ENCODE data around the gene GPR137C. TPM values are rescaled to one million over a fixed set of nuclear protein-coding genes. Genes with fewer than 3 reads are reported as not detected.

Gene GPR137C
- total and polyA plus RNA-seq, 2 of the 4 experiments (the other 2 are of a cell fraction) = 0.72 to 0.91 TPM

DNA sequence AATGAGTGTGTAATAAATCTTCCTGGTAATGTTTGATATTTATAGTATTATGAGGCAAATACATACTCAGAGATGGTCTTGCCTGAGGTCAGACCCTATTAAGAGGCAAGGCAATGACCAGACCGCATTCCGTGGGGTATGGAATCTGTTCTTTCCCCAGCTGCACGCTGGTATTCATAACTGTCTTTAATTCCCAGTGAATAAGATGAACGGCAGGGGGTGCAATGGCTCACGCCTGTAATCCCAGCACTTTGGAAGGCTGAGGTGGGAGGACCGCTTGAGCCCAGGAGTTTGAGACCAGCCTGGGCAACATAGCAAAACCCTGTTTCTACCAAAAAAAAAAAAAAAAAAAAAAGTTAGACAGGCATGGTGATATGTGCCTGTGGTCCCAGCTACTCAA is 98.1 kb downstream of the GPR137C start:
- BruUV-seq (replicated peaks) = no TSS peak
- no peak overlapping the region for H2BK5ac ChIP-seq (ENCODE audit: low read depth, low read length, poor library complexity, severe bottlenecking)
- H3K18ac ChIP-seq (ENCODE audit: low read depth, low read length) = no peak overlapping the region
- no peak for TF ChIP-seq NFE2L2 (IDR thresholded peaks at IDR 0.05; ENCODE audit: low read depth, low read length)
- no peak for TF ChIP-seq POLR2A (IDR thresholded peaks at IDR 0.05; ENCODE audit: low read depth, low read length)
- TF ChIP-seq CHD1 (IDR thresholded peaks at IDR 0.05; ENCODE audit: low read depth, low read length) = no peak
- TF ChIP-seq, protein P1, sequence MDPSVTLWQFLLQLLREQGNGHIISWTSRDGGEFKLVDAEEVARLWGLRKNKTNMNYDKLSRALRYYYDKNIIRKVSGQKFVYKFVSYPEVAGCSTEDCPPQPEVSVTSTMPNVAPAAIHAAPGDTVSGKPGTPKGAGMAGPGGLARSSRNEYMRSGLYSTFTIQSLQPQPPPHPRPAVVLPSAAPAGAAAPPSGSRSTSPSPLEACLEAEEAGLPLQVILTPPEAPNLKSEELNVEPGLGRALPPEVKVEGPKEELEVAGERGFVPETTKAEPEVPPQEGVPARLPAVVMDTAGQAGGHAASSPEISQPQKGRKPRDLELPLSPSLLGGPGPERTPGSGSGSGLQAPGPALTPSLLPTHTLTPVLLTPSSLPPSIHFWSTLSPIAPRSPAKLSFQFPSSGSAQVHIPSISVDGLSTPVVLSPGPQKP (IDR thresholded peaks at IDR 0.05; ENCODE audit: borderline replicate concordance, low read depth, low read length) = no peak
- no peak for TF ChIP-seq MAFK (IDR thresholded peaks at IDR 0.05; ENCODE audit: low read depth, low read length)
- TF ChIP-seq FOS (IDR thresholded peaks at IDR 0.05; ENCODE audit: low read depth, low read length) = no peak
- no peak for TF ChIP-seq RCOR1 (IDR thresholded peaks at IDR 0.05; ENCODE audit: insufficient replicate concordance, low read length)
- TF ChIP-seq CEBPB (IDR thresholded peaks at IDR 0.05; ENCODE audit: low read depth, low read length) = no peak
- no peak for TF ChIP-seq RFX5 (IDR thresholded peaks at IDR 0.05; ENCODE audit: low read depth, low read length)
- no peak for TF ChIP-seq SMC3 (IDR thresholded peaks at IDR 0.05; ENCODE audit: low read depth, low read length)
- no peak for TF ChIP-seq MXI1 (IDR thresholded peaks at IDR 0.05; ENCODE audit: borderline replicate concordance, low read depth, low read length)
- TF ChIP-seq, protein P2, sequence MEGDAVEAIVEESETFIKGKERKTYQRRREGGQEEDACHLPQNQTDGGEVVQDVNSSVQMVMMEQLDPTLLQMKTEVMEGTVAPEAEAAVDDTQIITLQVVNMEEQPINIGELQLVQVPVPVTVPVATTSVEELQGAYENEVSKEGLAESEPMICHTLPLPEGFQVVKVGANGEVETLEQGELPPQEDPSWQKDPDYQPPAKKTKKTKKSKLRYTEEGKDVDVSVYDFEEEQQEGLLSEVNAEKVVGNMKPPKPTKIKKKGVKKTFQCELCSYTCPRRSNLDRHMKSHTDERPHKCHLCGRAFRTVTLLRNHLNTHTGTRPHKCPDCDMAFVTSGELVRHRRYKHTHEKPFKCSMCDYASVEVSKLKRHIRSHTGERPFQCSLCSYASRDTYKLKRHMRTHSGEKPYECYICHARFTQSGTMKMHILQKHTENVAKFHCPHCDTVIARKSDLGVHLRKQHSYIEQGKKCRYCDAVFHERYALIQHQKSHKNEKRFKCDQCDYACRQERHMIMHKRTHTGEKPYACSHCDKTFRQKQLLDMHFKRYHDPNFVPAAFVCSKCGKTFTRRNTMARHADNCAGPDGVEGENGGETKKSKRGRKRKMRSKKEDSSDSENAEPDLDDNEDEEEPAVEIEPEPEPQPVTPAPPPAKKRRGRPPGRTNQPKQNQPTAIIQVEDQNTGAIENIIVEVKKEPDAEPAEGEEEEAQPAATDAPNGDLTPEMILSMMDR (conservative IDR thresholded peaks at IDR 0.05; ENCODE audit: low read depth, low read length) = no peak
- no peak for TF ChIP-seq MAZ (IDR thresholded peaks at IDR 0.05; ENCODE audit: borderline replicate concordance, low read depth, low read length)
- TF ChIP-seq, protein P3, sequence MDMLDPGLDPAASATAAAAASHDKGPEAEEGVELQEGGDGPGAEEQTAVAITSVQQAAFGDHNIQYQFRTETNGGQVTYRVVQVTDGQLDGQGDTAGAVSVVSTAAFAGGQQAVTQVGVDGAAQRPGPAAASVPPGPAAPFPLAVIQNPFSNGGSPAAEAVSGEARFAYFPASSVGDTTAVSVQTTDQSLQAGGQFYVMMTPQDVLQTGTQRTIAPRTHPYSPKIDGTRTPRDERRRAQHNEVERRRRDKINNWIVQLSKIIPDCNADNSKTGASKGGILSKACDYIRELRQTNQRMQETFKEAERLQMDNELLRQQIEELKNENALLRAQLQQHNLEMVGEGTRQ (IDR thresholded peaks at IDR 0.05; ENCODE audit: low read depth, low read length) = no peak
- TF ChIP-seq BHLHE40 (IDR thresholded peaks at IDR 0.05; ENCODE audit: low read depth, low read length) = no peak
- no peak for TF ChIP-seq RAD21 (IDR thresholded peaks at IDR 0.05; ENCODE audit: low read length)
- H3K4me3 ChIP-seq (ENCODE audit: insufficient read depth, low read depth, low read length) = no peak overlapping the region
- H3K4me1 ChIP-seq (ENCODE audit: control insufficient read depth, insufficient read depth, low read length) = 0 out of 2 replicates have a peak, but pooled peaks cover 1% of the 10 kb centered on the region
- no peak overlapping the region for H4K8ac ChIP-seq (ENCODE audit: low read depth in 2 of 2, low read length in 2 of 2)
- no peak overlapping the region for H3K56ac ChIP-seq (ENCODE audit: extremely low read depth, insufficient read depth, low read length)
- DNase-seq = no peak
- H3K4me2 ChIP-seq (ENCODE audit: low read depth, low read length) = no peak overlapping the region
- ATAC-seq (ENCODE audit: low read depth) = no peak
- H2BK120ac ChIP-seq (ENCODE audit: low read depth, low read length) = no peak overlapping the region
- H2AFZ ChIP-seq (replicated peaks; ENCODE audit: low read length, poor library complexity) = no peak overlapping the region
- no peak overlapping the region for H3K4ac ChIP-seq (ENCODE audit: low read depth, low read length)
- H2BK15ac ChIP-seq (ENCODE audit: low read depth, low read length) = no peak overlapping the region
- H3K9ac ChIP-seq (ENCODE audit: low read depth, low read length) = no peak overlapping the region
- CTCF ChIA-PET = no interaction called here
- H3K9me3 ChIP-seq (ENCODE audit: control insufficient read depth, insufficient read depth, low read length) = no peaks in the 10 kb centered on the region
- no peak overlapping the region for H3K14ac ChIP-seq (replicated peaks; ENCODE audit: low read depth, low read length)
- no peak overlapping the region for H4K91ac ChIP-seq (ENCODE audit: insufficient read depth, low read depth, low read length)
- dilution Hi-C loops (cut with HindIII; ENCODE audit: low sequenced_read_pairs, unreplicated experiment) = no loop called here
- no peaks in the 10 kb centered on the region; the same call in 1 of the 2 replicates for H3K9me1 ChIP-seq (ENCODE audit: insufficient read depth, low read length)
- POLR2A ChIA-PET (ENCODE audit: unreplicated experiment) = no interaction called here
- no peaks in the 10 kb centered on the region for H3K79me1 ChIP-seq (ENCODE audit: low read depth in 1 of 2, low read length in 2 of 2)
- no peak overlapping the region for H2AK5ac ChIP-seq (ENCODE audit: low read depth, low read length)
- no peak overlapping the region for H4K5ac ChIP-seq (ENCODE audit: low read depth, low read length)
- intact Hi-C loops (cut with micrococcal nuclease) = no loop called here
- WGBS, 2 experiments (ENCODE audit: extremely low coverage in 2 of 2, insufficient read length in 1 of 2) = 100% methylated on average over 1 of the region's 6 CpGs; no CpG with 5 or more reads in 1 of the 2 experiments
- no peak overlapping the region for H2AK9ac ChIP-seq (replicated peaks; ENCODE audit: low read depth, low read length, poor library complexity)
- no peaks in the 10 kb centered on the region for H3K27me3 ChIP-seq (ENCODE audit: control insufficient read depth, insufficient read depth, low read length)
- no peak overlapping the region for H3K23ac ChIP-seq (ENCODE audit: low read depth, low read length)
- H3K36me3 ChIP-seq (ENCODE audit: control insufficient read depth, insufficient read depth, low read length) = peaks cover 15% of the 10 kb centered on the region
- in situ Hi-C loops (cut with MboI; ENCODE audit: low sequenced_read_pairs) = no loop called here
- H2BK20ac ChIP-seq (ENCODE audit: low read depth, low read length) = no peak overlapping the region
- H4K20me1 ChIP-seq (ENCODE audit: insufficient read depth, low read length) = no peaks in the 10 kb centered on the region
- H3K27ac ChIP-seq (ENCODE audit: insufficient read depth, low read length) = no peak overlapping the region
